Kidney epithelial cell (primary cell): ENCODE data around the gene AHR. TPM values are rescaled to one million over a fixed set of nuclear protein-coding genes. Genes with fewer than 3 reads are reported as not detected.

Source experiments
- DNase-seq: peaks from one replicate; pipeline ENCODE4 v3.0.0-alpha.2; 2010; ENCODE audit warnings: low read depth
- H3K27me3 ChIP-seq: 2 replicates; pipeline ENCODE4 v1.6.0; 2011; ENCODE audit warnings: low read length; ENCODE audit not compliant: control insufficient read depth, insufficient read depth
- H3K36me3 ChIP-seq: 2 replicates; pipeline ENCODE4 v1.5.1; 2011; ENCODE audit warnings: low read length; ENCODE audit not compliant: control insufficient read depth, insufficient read depth
- H3K4me3 ChIP-seq: 2 replicates; pipeline ENCODE4 v1.5.1; 2011; ENCODE audit warnings: low read depth, mild to moderate bottlenecking, control low read depth, low read length
- total RNA-seq: library from RNA; depleted of rRNA; stranded (reverse); fragments of >200 nt; gene quantifications from 2 replicates; pipeline ENCODE4 v1.2.3, GENCODE V29; 2015
- TF ChIP-seq, protein P1 (sequence below): IDR thresholded peaks from 2 replicates; pipeline ENCODE4 v1.5.1; 2011; ENCODE audit warnings: mild to moderate bottlenecking, moderate library complexity, low read length, control low read depth, inconsistent platforms; ENCODE audit not compliant: insufficient read depth, poor library complexity, severe bottlenecking

Gene AHR
- total RNA-seq, 1 donor from 2014 or later, result 29.0 TPM

DNA sequence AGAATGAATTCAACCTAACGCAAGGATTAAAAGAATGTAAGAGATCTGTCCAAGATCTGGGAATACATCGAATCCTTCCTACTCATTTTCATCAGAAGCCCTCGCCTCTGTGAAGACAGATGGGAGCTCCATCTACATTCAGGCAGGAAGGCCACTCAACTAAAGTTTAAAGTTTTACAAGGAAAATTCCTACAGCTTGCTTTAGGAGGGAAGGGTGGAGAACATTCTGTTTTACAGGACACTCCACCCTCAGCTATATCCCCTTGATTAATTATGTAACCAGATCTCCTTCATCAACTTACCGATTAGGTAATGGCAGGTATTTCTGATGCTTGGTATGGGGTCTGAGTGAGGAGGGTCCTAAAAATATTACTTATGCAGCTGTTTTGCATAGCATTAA lies 5.6 kb upstream of the AHR start:
- no peak overlapping the region for H3K4me3 ChIP-seq
- TF ChIP-seq, protein P1, sequence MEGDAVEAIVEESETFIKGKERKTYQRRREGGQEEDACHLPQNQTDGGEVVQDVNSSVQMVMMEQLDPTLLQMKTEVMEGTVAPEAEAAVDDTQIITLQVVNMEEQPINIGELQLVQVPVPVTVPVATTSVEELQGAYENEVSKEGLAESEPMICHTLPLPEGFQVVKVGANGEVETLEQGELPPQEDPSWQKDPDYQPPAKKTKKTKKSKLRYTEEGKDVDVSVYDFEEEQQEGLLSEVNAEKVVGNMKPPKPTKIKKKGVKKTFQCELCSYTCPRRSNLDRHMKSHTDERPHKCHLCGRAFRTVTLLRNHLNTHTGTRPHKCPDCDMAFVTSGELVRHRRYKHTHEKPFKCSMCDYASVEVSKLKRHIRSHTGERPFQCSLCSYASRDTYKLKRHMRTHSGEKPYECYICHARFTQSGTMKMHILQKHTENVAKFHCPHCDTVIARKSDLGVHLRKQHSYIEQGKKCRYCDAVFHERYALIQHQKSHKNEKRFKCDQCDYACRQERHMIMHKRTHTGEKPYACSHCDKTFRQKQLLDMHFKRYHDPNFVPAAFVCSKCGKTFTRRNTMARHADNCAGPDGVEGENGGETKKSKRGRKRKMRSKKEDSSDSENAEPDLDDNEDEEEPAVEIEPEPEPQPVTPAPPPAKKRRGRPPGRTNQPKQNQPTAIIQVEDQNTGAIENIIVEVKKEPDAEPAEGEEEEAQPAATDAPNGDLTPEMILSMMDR, result no peak
- H3K36me3 ChIP-seq, result no peaks in the 10 kb centered on the region
- no peaks in the 10 kb centered on the region for H3K27me3 ChIP-seq
- DNase-seq, result no peak

DNA sequence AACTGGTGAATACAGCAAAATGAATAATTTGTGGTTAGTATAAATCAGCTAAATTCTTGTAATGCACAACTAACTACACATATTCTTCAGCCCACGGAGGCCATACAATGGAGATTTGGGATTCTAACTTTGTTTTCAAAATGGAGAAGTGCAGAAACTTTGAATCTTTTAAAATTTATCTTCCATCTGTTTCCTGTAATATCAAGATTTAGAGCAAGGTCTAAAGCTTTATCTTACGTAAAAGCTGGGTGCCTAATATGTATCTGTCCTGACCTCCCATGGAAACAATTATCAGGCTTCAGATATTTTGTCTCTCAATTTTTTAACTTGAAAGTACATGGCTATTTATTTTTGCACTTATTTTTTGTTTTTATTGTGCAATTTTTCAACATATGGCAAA lies 5.0 kb upstream of the AHR start:
- no peaks in the 10 kb centered on the region for H3K36me3 ChIP-seq
- H3K4me3 ChIP-seq, result no peak overlapping the region
- TF ChIP-seq, protein P1, result no peak
- DNase-seq, result no peak
- H3K27me3 ChIP-seq, result no peaks in the 10 kb centered on the region

DNA sequence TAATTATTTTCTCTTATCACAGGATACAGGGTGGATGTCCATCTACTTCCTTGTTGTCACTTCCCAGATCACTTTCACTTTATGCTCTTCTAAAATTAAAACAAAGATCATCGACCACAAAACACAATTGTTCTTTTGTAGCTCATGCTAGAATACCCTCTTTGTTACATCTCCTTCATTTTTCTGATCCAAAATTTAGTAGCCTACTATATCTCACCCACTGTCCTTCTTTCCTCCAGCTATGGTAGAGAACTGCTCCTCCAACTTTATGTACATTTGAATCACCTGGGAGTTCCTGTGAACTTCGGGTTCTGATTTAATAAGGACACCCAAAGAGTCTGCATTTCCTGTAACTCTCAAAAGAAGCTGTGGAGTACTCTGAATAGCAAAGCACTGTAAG lies 1.2 kb upstream of the AHR start:
- TF ChIP-seq, protein P1, result no peak
- Histone ChIP-seq H3K27me3 (no peaks in the 10 kb centered on the region), H3K4me3 (no peak overlapping the region), H3K36me3 (no peaks in the 10 kb centered on the region)
- DNase-seq, result no peak

DNA sequence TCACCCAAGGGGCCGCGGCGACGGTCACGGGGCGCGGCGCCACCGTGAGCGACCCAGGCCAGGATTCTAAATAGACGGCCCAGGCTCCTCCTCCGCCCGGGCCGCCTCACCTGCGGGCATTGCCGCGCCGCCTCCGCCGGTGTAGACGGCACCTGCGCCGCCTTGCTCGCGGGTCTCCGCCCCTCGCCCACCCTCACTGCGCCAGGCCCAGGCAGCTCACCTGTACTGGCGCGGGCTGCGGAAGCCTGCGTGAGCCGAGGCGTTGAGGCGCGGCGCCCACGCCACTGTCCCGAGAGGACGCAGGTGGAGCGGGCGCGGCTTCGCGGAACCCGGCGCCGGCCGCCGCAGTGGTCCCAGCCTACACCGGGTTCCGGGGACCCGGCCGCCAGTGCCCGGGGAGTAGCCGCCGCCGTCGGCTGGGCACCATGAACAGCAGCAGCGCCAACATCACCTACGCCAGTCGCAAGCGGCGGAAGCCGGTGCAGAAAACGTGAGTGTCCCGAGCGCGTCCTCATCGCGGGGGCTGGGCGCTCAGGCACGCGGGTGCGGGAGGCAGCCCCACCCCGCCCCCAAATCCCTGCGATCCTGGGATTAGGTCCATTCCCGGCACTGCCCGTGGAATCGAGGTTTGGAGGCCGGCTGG lies 509 bp downstream of the AHR start:
- TF ChIP-seq, protein P1, result no peak
- Histone ChIP-seq H3K4me3 (peak overlapping the region; percentile 96), H3K27me3 (no peaks in the 10 kb centered on the region), H3K36me3 (no peaks in the 10 kb centered on the region)
- DNase-seq, result no peak

DNA sequence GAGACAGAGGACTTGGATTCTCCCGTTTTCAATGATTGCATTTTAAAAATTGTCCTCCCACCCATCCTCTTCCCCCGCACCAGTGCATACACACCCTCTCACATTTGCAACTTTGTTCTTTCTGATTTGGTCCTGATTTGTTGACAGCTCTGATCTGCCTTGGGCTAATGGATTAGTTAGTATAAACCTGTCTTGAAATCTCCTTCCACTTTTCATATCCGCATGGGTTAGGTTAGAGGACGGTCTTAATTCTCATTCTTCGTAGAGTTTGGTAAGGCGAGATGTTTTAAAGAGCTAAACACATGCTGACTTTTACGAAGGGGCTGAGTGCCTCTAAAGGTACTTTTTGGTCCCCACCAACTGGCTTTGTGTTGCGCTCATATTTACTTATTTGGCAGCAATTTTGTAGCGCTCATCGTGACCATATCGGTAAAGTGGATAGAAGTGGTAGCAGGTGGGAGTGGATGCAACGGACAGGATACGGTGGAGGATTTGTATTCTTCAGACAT lies 1.1 kb downstream of the AHR start:
- TF ChIP-seq, protein P1, result no peak
- Histone ChIP-seq H3K36me3 (no peaks in the 10 kb centered on the region), H3K27me3 (no peaks in the 10 kb centered on the region), H3K4me3 (peak overlapping the region; percentile 96)
- DNase-seq, result no peak

DNA sequence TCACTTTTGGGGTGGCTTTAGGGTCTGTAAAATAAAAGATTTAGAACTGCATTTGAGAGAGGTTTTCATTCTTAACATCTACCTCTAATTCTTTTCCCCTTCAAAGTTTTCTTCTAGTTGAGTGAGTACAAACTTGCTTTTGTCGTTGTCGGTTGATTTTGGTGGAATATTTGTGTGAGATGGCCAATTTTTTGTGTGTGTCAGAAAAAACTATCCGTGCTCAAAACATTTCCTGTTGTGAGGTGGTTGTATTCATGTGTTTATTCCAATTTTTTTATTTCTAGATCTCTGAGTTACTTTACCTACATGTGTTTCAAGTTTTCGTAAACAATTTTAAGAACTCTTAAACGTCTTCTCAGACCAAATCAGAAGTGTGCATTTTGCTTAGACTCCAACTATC lies 1.6 kb downstream of the AHR start:
- DNase-seq, result no peak
- H3K36me3 ChIP-seq, result no peaks in the 10 kb centered on the region
- TF ChIP-seq, protein P1, result no peak
- no peaks in the 10 kb centered on the region for H3K27me3 ChIP-seq
- peak overlapping the region; percentile 96 for H3K4me3 ChIP-seq
